ENCODE measurements around the gene ABCA8. TPM values are rescaled to one million over a fixed set of nuclear protein-coding genes. Genes with fewer than 3 reads are reported as not detected.

Gene ABCA8
- total RNA-seq, 2 experiments from 2014 or later, result not detected

DNA sequence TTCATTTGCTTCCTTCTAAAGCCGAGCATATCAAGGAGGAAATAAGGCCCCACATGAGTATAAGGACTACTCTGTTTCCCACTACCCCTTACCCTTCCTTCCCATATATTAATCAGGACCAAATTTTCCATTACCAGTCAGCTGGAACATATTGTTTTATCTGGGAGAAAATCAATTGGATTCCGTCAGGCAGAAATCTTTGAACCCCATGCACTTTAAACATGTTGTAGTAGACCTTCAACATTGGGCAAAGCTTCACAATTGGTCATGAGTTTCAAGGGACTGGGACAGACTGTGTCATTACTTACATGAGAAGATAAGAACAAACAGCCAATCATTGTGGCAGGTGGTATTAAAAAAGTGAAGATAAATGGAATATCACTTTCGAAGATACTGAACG lies 70.3 kb downstream of the ABCA8 start:
- Mint-ChIP-seq H3K9me3 (ENCODE audit: insufficient read depth) (no peaks in the 10 kb centered on the region), H3K4me1 (ENCODE audit: low read depth) (no peaks in the 10 kb centered on the region), H3K27me3 (ENCODE audit: low read depth) (no peaks in the 10 kb centered on the region), H3K27ac (no peak overlapping the region), H3K36me3 (ENCODE audit: low read depth) (no peaks in the 10 kb centered on the region), H3K4me3 (no peak overlapping the region)
- ChIA-PET POLR2A (no interaction called here), CTCF (no interaction called here)
- ATAC-seq (no peak), DNase-seq (no peak)

- no peak for DNase-seq
- no peak overlapping the region for H3K4me3 Mint-ChIP-seq
- no peak for ATAC-seq
- H3K36me3 Mint-ChIP-seq (ENCODE audit: low read depth), result no peaks in the 10 kb centered on the region
- H3K9me3 Mint-ChIP-seq (ENCODE audit: insufficient read depth), result no peaks in the 10 kb centered on the region
- H3K27ac Mint-ChIP-seq, result no peak overlapping the region
- H3K27me3 Mint-ChIP-seq (ENCODE audit: low read depth), result no peaks in the 10 kb centered on the region
- CTCF ChIA-PET, result no interaction called here
- no peaks in the 10 kb centered on the region for H3K4me1 Mint-ChIP-seq (ENCODE audit: low read depth)
- POLR2A ChIA-PET, result no interaction called here
Observed at GRCh38 chr17:68878226-68878885, 76.8 kb downstream of the ABCA8 start.

DNA sequence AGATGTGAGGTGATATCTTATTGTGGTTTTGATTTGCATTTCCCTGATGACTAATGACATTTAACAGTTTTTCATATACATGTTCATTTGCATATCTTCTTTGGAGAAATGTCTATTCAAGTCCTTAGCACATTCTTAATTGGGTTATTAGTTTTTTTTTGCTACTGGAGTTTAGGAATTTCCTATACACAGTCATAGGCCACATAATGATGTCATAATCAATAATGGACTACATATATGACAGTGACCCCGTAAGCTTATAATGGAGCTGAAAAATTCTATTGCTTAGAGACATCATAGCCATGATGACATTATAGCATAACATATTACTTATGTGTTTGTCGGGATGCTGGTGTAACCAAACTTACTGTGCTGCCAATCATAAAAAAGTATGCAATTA lies 83.7 kb downstream of the ABCA8 start:
- Mint-ChIP-seq H3K27me3 (ENCODE audit: low read depth) (no peaks in the 10 kb centered on the region), H3K36me3 (ENCODE audit: low read depth) (no peaks in the 10 kb centered on the region), H3K27ac (no peak overlapping the region), H3K4me3 (no peak overlapping the region), H3K4me1 (ENCODE audit: low read depth) (no peaks in the 10 kb centered on the region), H3K9me3 (ENCODE audit: insufficient read depth) (no peaks in the 10 kb centered on the region)
- DNase-seq, result no peak
- ChIA-PET CTCF (no interaction called here), POLR2A (no interaction called here)
- ATAC-seq, result no peak

DNA sequence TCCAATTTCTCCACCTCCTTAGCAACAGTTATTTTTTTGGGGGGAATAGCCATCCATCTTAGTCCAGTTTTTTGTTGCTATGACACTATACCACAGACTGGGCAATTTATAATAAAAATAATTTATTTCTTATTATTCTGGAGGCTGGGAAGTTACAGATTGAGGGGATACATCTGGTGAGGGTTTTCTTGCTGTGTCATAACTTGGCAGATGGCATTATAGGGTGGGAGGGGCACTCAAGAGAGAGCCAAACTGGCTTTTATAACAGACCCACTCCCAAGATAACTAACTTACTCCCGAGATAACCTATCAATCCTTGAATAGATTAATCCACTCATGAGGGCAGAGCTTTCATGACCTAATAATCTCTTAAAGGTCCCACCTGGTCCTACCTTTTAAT lies 84.2 kb downstream of the ABCA8 start:
- DNase-seq (no peak), ATAC-seq (no peak)
- H3K4me1 Mint-ChIP-seq (ENCODE audit: low read depth), result no peaks in the 10 kb centered on the region
- POLR2A ChIA-PET, result no interaction called here
- no peaks in the 10 kb centered on the region for H3K27me3 Mint-ChIP-seq (ENCODE audit: low read depth)
- H3K4me3 Mint-ChIP-seq, result no peak overlapping the region
- H3K27ac Mint-ChIP-seq, result no peak overlapping the region
- CTCF ChIA-PET, result no interaction called here
- H3K36me3 Mint-ChIP-seq (ENCODE audit: low read depth), result no peaks in the 10 kb centered on the region
- no peaks in the 10 kb centered on the region for H3K9me3 Mint-ChIP-seq (ENCODE audit: insufficient read depth)

DNA sequence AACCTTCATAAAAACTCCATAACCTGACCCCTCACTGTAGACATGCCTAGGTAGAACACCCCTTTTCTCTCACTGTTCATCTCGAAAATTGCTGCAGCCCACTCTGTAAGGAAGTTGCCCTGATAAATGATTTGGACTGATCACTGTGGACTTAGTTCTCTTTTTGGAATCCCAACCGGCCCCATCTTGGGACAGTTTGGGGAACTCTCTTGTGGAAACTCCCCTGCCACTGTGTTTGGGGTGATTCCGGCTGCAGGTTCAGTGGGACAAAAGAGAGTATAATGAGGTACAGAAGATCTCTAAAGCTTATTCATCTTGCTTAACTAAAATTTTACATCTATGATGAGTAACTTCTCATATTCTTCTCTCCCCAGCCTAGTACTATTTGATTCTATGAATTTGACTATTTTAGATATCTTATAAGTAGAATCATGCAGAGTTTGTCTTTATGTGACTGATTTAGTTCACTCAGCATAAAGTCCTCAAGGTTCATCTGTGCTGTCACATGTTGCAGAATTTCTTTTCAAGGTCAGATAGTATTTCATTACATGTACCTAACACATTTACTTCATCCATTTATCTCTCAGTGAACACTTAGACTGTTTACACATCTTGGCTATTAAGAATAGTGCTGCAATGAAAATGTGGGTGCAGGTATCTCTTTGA lies 84.9 kb downstream of the ABCA8 start:
- Mint-ChIP-seq H3K4me1 (ENCODE audit: low read depth) (no peaks in the 10 kb centered on the region), H3K27me3 (ENCODE audit: low read depth) (no peaks in the 10 kb centered on the region), H3K36me3 (ENCODE audit: low read depth) (no peaks in the 10 kb centered on the region), H3K9me3 (ENCODE audit: insufficient read depth) (no peaks in the 10 kb centered on the region), H3K27ac (no peak overlapping the region), H3K4me3 (no peak overlapping the region)
- ATAC-seq (no peak), DNase-seq (no peak)
- POLR2A ChIA-PET, result no interaction called here
- CTCF ChIA-PET, result no interaction called here

DNA sequence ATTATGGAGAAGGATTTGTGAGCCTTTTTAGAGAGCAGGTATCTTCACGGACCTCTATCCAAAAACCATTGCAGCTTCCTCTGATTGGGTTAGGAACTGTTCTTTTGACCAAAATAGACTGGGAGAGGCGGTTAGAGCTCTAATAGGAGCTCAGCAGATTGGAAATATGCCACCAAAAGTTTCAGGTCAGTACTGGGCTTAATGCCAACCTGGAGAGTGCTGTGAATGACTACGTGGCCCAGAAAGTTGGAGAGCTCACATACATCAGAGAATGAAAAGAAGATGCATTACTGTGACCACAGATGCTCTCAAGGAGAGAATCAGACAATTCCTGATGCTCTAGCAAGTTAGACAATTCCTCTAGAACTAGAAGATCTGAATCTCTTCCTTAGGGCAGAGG lies 86.5 kb downstream of the ABCA8 start:
- Mint-ChIP-seq H3K9me3 (ENCODE audit: insufficient read depth) (no peaks in the 10 kb centered on the region), H3K27ac (no peak overlapping the region), H3K4me1 (ENCODE audit: low read depth) (no peaks in the 10 kb centered on the region), H3K27me3 (ENCODE audit: low read depth) (no peaks in the 10 kb centered on the region), H3K4me3 (no peak overlapping the region), H3K36me3 (ENCODE audit: low read depth) (no peaks in the 10 kb centered on the region)
- DNase-seq (no peak), ATAC-seq (no peak)
- POLR2A ChIA-PET, result no interaction called here
- CTCF ChIA-PET, result no interaction called here

- Mint-ChIP-seq H3K4me3 (no peak overlapping the region), H3K4me1 (ENCODE audit: low read depth) (no peaks in the 10 kb centered on the region), H3K27ac (no peak overlapping the region), H3K9me3 (ENCODE audit: insufficient read depth) (no peaks in the 10 kb centered on the region), H3K27me3 (ENCODE audit: low read depth) (no peaks in the 10 kb centered on the region), H3K36me3 (ENCODE audit: low read depth) (no peaks in the 10 kb centered on the region)
- ATAC-seq (no peak), DNase-seq (no peak)
- POLR2A ChIA-PET, result no interaction called here
- CTCF ChIA-PET, result no interaction called here
Observed at GRCh38 chr17:68867759-68868516, 87.3 kb downstream of the ABCA8 start.

DNA sequence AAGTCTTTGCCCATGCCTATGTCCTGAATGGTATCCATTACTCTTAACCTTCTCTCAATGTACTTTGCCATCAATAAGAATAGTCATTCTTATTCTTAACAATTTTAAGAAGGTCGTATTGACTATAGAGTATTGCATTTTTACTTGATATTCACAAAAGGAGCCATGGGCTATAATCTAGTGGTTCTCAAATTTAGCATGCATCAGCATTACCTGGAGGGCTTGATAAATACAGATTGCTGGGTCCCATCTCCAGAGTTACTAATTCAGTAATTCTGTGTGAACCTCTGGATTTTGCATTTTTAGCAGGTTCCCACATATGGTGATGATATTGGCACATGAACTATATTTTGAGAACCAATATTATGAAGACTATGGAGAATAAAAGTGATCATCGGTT lies 89.6 kb downstream of the ABCA8 start:
- CTCF ChIA-PET, result no interaction called here
- Mint-ChIP-seq H3K27me3 (ENCODE audit: low read depth) (no peaks in the 10 kb centered on the region), H3K9me3 (ENCODE audit: insufficient read depth) (no peaks in the 10 kb centered on the region), H3K27ac (no peak overlapping the region), H3K4me1 (ENCODE audit: low read depth) (no peaks in the 10 kb centered on the region), H3K36me3 (ENCODE audit: low read depth) (no peaks in the 10 kb centered on the region), H3K4me3 (no peak overlapping the region)
- no peak for DNase-seq
- POLR2A ChIA-PET, result no interaction called here
- no peak for ATAC-seq

- H3K27me3 Mint-ChIP-seq (ENCODE audit: low read depth), result no peaks in the 10 kb centered on the region
- H3K4me3 Mint-ChIP-seq, result no peak overlapping the region
- POLR2A ChIA-PET, result no interaction called here
- CTCF ChIA-PET, result no interaction called here
- ATAC-seq (no peak), DNase-seq (no peak)
- H3K36me3 Mint-ChIP-seq (ENCODE audit: low read depth), result no peaks in the 10 kb centered on the region
- no peak overlapping the region for H3K27ac Mint-ChIP-seq
- H3K9me3 Mint-ChIP-seq (ENCODE audit: insufficient read depth), result no peaks in the 10 kb centered on the region
- no peaks in the 10 kb centered on the region for H3K4me1 Mint-ChIP-seq (ENCODE audit: low read depth)
Observed at GRCh38 chr17:68863091-68863652, 92.0 kb downstream of the ABCA8 start.

DNA sequence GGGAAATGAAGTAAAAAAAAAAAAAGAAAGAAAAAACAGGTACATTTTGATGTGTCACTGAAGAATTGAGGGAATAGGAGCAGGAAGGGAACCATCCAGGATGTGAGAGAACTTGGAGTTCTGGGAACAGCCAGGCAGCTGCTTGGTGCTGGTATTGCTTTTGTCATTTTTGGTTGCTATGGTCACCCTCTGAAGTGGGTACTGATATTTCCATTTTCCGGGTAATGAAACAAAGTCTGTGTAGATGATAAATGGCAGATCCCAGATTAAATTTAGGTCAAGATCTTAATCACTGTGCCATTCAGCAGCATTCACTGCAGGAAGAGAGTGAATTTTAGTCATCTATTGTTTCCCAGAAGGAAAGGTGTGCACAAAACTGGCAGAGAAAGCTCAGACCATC lies 93.6 kb downstream of the ABCA8 start:
- POLR2A ChIA-PET, result no interaction called here
- Mint-ChIP-seq H3K27me3 (ENCODE audit: low read depth) (no peaks in the 10 kb centered on the region), H3K27ac (no peak overlapping the region), H3K36me3 (ENCODE audit: low read depth) (no peaks in the 10 kb centered on the region), H3K9me3 (ENCODE audit: insufficient read depth) (no peaks in the 10 kb centered on the region), H3K4me3 (no peak overlapping the region), H3K4me1 (ENCODE audit: low read depth) (no peaks in the 10 kb centered on the region)
- DNase-seq (no peak), ATAC-seq (no peak)
- CTCF ChIA-PET, result no interaction called here

DNA sequence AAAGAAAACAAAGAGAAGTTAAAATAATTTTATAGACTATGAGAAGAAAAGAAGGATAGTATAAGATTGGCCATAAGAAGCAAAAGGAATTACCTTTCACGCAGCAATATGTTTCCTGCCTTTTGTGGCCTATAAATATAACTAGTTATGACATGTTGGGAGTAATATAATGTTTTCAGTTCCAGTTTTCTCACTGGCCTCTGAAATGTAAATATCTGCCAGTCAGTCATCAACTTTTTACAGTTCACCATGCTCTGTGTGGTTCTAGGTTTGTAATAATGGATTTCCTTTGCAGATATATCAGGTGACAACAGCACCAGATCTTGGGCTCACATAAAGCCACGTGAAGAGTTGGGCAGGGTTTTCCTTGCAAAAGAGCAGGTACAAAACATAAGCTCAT lies 94.3 kb downstream of the ABCA8 start:
- Mint-ChIP-seq H3K4me3 (no peak overlapping the region), H3K36me3 (ENCODE audit: low read depth) (no peaks in the 10 kb centered on the region), H3K27ac (no peak overlapping the region), H3K4me1 (ENCODE audit: low read depth) (no peaks in the 10 kb centered on the region), H3K27me3 (ENCODE audit: low read depth) (no peaks in the 10 kb centered on the region), H3K9me3 (ENCODE audit: insufficient read depth) (no peaks in the 10 kb centered on the region)
- ChIA-PET POLR2A (no interaction called here), CTCF (no interaction called here)
- ATAC-seq (no peak), DNase-seq (no peak)

GRCh38 chr17:68854452-68854851 lies 100.7 kb downstream of the ABCA8 start:
- no peaks in the 10 kb centered on the region for H3K36me3 Mint-ChIP-seq (ENCODE audit: low read depth)
- H3K4me3 Mint-ChIP-seq, result no peak overlapping the region
- H3K9me3 Mint-ChIP-seq (ENCODE audit: insufficient read depth), result no peaks in the 10 kb centered on the region
- DNase-seq (no peak), ATAC-seq (no peak)
- H3K27me3 Mint-ChIP-seq (ENCODE audit: low read depth), result no peaks in the 10 kb centered on the region
- H3K27ac Mint-ChIP-seq, result no peak overlapping the region
- ChIA-PET POLR2A (no interaction called here), CTCF (no interaction called here)
- H3K4me1 Mint-ChIP-seq (ENCODE audit: low read depth), result no peaks in the 10 kb centered on the region
